GM12878 (cell line): Measurements from ENCODE around the gene TMEM39B. TPM values are rescaled to one million over a fixed set of nuclear protein-coding genes. Genes with fewer than 3 reads are reported as not detected.

Source experiments
- ATAC-seq: fragments of 200-7000 bp; cut with Tn5 transposase; 3 replicates; pipeline ENCODE4 v1.9.1; 2020; ENCODE audit warnings: mild to moderate bottlenecking, moderate library complexity
- BruUV-seq: library from RNA; stranded (reverse); fragments of 400-500 nt; replicated peaks from 2 replicates; lab custom pipeline; 2021; lab: Mats Ljungman, UMichigan
- CTCF ChIA-PET: fragments of 300-600 bp; sonication (Branson Sonifier 250); formaldehyde crosslinking; extraction: SDS; loops from one replicate; lab custom pipeline; 2021; ENCODE audit warnings: inconsistent platforms; lab: Yijun Ruan, JAX
- POLR2A ChIA-PET: fragments of 350-600 bp; formaldehyde crosslinking; extraction: SDS; loops from one replicate; lab custom pipeline; 2021; ENCODE audit warnings: inconsistent platforms; lab: Charles Lee
- RAD21 ChIA-PET: fragments of 300-600 bp; sonication (Branson Sonifier 250); formaldehyde crosslinking; loops from one replicate; lab custom pipeline; 2023; ENCODE audit warnings: antibody characterized with exemption; ENCODE audit not compliant: unreplicated experiment; lab: Charles Lee
- SMC1A ChIA-PET: fragments of 300-600 bp; sonication (Branson Sonifier 250); formaldehyde crosslinking; loops from one replicate; lab custom pipeline; 2023; ENCODE audit not compliant: unreplicated experiment, uncharacterized antibody; lab: Charles Lee
- DNase-seq: peaks from one replicate; pipeline ENCODE4 v3.0.0-alpha.2; 2011; ENCODE audit warnings: low read depth, low spot score
- FAIRE-seq: peaks from 3 replicates; lab custom pipeline; 2011; peaks lifted over from hg19 to GRCh38; lab: Jason Lieb, UNC
- H2AFZ ChIP-seq: 2 replicates; pipeline ENCODE4 v1.6.0; 2011; ENCODE audit warnings: low read depth, low read length, control low read depth; ENCODE audit not compliant: control insufficient read depth
- H3K27ac ChIP-seq: 2 replicates; pipeline ENCODE4 v1.5.1; 2011; ENCODE audit warnings: control low read depth; ENCODE audit not compliant: control insufficient read depth, insufficient read depth
- H3K27me3 ChIP-seq, 2 experiments: replicated peaks in 1 of 2; 2 replicates each; pipeline versions ENCODE4 v1.6.0 to v1.6.1; 2011; ENCODE audit warnings: low read length in 1 of 2; ENCODE audit not compliant: control insufficient read depth in 2 of 2, insufficient read depth in 2 of 2
- H3K36me3 ChIP-seq, 2 experiments: 2 replicates each; pipeline ENCODE4 v1.5.1; 2011; ENCODE audit warnings: low read length in 1 of 2; ENCODE audit not compliant: control insufficient read depth in 2 of 2, insufficient read depth in 2 of 2
- H3K4me1 ChIP-seq: 2 replicates; pipeline ENCODE4 v1.6.1; 2011; ENCODE audit warnings: mild to moderate bottlenecking, low read length, moderate library complexity, mixed read lengths; ENCODE audit not compliant: control insufficient read depth, insufficient read depth
- H3K4me2 ChIP-seq: 2 replicates; pipeline ENCODE4 v1.6.0; 2011; ENCODE audit warnings: control low read depth; ENCODE audit not compliant: control insufficient read depth, insufficient read depth
- H3K4me3 ChIP-seq: fragments of 200-600 bp; sonication (generic); 2 replicates; pipeline ENCODE4 v1.5.1; 2016
- H3K79me2 ChIP-seq: 2 replicates; pipeline ENCODE4 v1.6.0; 2011; ENCODE audit warnings: low read length; ENCODE audit not compliant: control insufficient read depth, insufficient read depth
- H3K9ac ChIP-seq: 2 replicates; pipeline ENCODE4 v1.8.0; 2011; ENCODE audit warnings: low read length, control low read depth, mixed read lengths; ENCODE audit not compliant: control insufficient read depth, insufficient read depth
- H3K9me3 ChIP-seq: replicated peaks from 3 replicates; pipeline ENCODE4 v1.5.1; 2011; ENCODE audit warnings: mild to moderate bottlenecking, low read length; ENCODE audit not compliant: control insufficient read depth, insufficient read depth
- H4K20me1 ChIP-seq: 2 replicates; pipeline ENCODE4 v1.6.0; 2011; ENCODE audit not compliant: control insufficient read depth, insufficient read depth
- CBX3 ChIP-seq: fragments of 200-600 bp; sonication (generic); IDR thresholded peaks from 2 replicates; pipeline ENCODE4 v1.6.1; 2016; ENCODE audit warnings: low read depth, borderline replicate concordance
- CEBPZ ChIP-seq: fragments of 150-350 bp; IDR thresholded peaks from 2 replicates; pipeline ENCODE4 v1.6.1; 2016; ENCODE audit warnings: low read depth, low read length
- FOXM1 ChIP-seq: IDR thresholded peaks from 2 replicates; pipeline ENCODE4 v1.6.1; 2012; ENCODE audit warnings: low read depth, mild to moderate bottlenecking, inconsistent platforms, low read length, moderate library complexity
- KLF5 ChIP-seq: fragments of 450-650 bp; IDR thresholded peaks from 2 replicates; pipeline ENCODE4 v1.6.1; 2014; ENCODE audit warnings: mild to moderate bottlenecking; ENCODE audit not compliant: partially characterized antibody
- NR2F1 ChIP-seq: fragments of 450-650 bp; conservative IDR thresholded peaks from 2 replicates; pipeline ENCODE4 v1.6.1; 2017; ENCODE audit warnings: mild to moderate bottlenecking
- PML ChIP-seq: IDR thresholded peaks from 2 replicates; pipeline ENCODE4 v1.6.1; 2012; ENCODE audit warnings: low read length, inconsistent platforms
- POLR2A ChIP-seq: IDR thresholded peaks from 2 replicates; pipeline ENCODE4 v1.6.1; 2011; ENCODE audit warnings: low read depth, mild to moderate bottlenecking, low read length
- RELA ChIP-seq: fragments of 450-650 bp; IDR thresholded peaks from 2 replicates; pipeline ENCODE4 v1.8.0; 2014; ENCODE audit warnings: borderline replicate concordance; ENCODE audit not compliant: partially characterized antibody
- RFX5 ChIP-seq: IDR thresholded peaks from 2 replicates; pipeline ENCODE4 v1.6.1; 2011; ENCODE audit warnings: low read depth, low read length, improper control_type of control experiment
- WRNIP1 ChIP-seq: IDR thresholded peaks from 2 replicates; pipeline ENCODE4 v1.6.1; 2011; ENCODE audit warnings: low read depth, low read length, improper control_type of control experiment, borderline replicate concordance
- ZBTB40 ChIP-seq: fragments of 450-650 bp; IDR thresholded peaks from 2 replicates; pipeline ENCODE4 v1.6.1; 2016; ENCODE audit warnings: mild to moderate bottlenecking, moderate library complexity, borderline replicate concordance
- WGBS: methylation state at CpG from one replicate; pipeline ENCODE4 v1.1.6; 2016; ENCODE audit warnings: low lambda C conversion rate; ENCODE audit not compliant: insufficient replicate concordance, insufficient coverage; ENCODE audit errors: missing lambda C conversion rate; 5-methylcytosine and 5-hydroxymethylcytosine counted together
- in situ Hi-C: fragments of 300-500 bp; cut with MboI; formaldehyde crosslinking; loops from 9 replicates; pipeline ENCODE4 v1.14.3; 2018; ENCODE audit warnings: mixed read lengths
- intact Hi-C: fragments of 100-400 bp; cut with micrococcal nuclease; formaldehyde crosslinking; loops from one replicate; pipeline ENCODE4 v1.14.2; 2022; ENCODE audit not compliant: unreplicated experiment
- polyA plus RNA-seq, 11 experiments: library from polyadenylated mRNA; depleted of rRNA in 4 of 11; unstranded in 6 of 11; stranded (reverse) in 5 of 11; fragments of >200 nt; fragmentation: Nextera tagmentation in 4 of 11; fragmentation: Illumina TruSeq in 1 of 11; extraction: Ambion mirVana in 4 of 11; extraction: Trizol in 1 of 11; gene quantifications; 1 replicate in 1 of 11; 2 replicates in 10 of 11; pipeline versions ENCODE4 v1.2.1 to v1.2.3, GENCODE V29; 2011 to 2016; ENCODE audit warnings: inconsistent platforms in 2 of 11, missing spikeins in 2 of 11, low read depth in 1 of 11
- total RNA-seq, 4 experiments: library from RNA; depleted of rRNA in 3 of 4; stranded (reverse); fragments of >200 nt in 3 of 4; fragmentation: Illumina TruSeq in 1 of 4; extraction: Trizol in 1 of 4; gene quantifications; 2 replicates each; pipeline versions ENCODE4 v1.2.1 to v1.2.3, GENCODE V29; 2013 to 2021
- TF ChIP-seq, protein P1 (sequence below): IDR thresholded peaks from 2 replicates; pipeline ENCODE4 v1.6.1; 2012; ENCODE audit warnings: low read depth, low read length, improper control_type of control experiment
- TF ChIP-seq, protein P2 (sequence below): fragments of 450-650 bp; formaldehyde crosslinking; IDR thresholded peaks from 2 replicates; pipeline ENCODE4 v1.4.0; 2022; ENCODE audit warnings: mild to moderate bottlenecking, moderate library complexity

Gene TMEM39B
- total and polyA plus RNA-seq, 10 of the 15 experiments (the other 5 are each of a cell fraction or from before 2014, with no cell fraction given), result 2.3 to 27.2 (median 12.3) TPM

DNA sequence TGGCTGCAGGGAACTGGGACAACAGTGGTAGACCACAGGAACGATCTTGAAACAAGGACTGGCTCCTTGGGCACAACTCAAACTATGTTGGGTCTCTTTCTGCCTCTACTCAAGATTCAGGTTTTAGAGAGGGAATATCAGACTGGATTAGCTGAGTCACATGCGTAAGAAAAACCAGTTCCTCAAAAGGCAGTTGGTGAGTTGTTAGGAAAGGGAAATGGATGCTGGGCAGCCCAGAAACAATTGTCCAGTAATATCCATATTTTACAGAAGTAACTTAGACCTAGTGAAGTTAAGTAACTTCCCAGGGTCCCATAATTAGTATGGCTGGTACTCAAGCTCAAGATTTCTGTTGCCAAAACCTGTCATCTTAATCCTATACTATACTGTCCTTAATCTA is 27.0 kb upstream of the TMEM39B start:
- POLR2A ChIA-PET, result interaction anchor here (1.0 kb wide), 1 partner anchor 15 kb away, joined by 5 read pairs; no protein-coding TSS in a partner anchor
- TF ChIP-seq RELA (no peak), KLF5 (no peak), NR2F1 (no peak), CEBPZ (no peak), FOXM1 (no peak), CBX3 (no peak), RFX5 (no peak), POLR2A (no peak), ZBTB40 (no peak), PML (no peak), WRNIP1 (no peak)
- TF ChIP-seq, protein P1, sequence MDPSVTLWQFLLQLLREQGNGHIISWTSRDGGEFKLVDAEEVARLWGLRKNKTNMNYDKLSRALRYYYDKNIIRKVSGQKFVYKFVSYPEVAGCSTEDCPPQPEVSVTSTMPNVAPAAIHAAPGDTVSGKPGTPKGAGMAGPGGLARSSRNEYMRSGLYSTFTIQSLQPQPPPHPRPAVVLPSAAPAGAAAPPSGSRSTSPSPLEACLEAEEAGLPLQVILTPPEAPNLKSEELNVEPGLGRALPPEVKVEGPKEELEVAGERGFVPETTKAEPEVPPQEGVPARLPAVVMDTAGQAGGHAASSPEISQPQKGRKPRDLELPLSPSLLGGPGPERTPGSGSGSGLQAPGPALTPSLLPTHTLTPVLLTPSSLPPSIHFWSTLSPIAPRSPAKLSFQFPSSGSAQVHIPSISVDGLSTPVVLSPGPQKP, result no peak
- TF ChIP-seq, protein P2, sequence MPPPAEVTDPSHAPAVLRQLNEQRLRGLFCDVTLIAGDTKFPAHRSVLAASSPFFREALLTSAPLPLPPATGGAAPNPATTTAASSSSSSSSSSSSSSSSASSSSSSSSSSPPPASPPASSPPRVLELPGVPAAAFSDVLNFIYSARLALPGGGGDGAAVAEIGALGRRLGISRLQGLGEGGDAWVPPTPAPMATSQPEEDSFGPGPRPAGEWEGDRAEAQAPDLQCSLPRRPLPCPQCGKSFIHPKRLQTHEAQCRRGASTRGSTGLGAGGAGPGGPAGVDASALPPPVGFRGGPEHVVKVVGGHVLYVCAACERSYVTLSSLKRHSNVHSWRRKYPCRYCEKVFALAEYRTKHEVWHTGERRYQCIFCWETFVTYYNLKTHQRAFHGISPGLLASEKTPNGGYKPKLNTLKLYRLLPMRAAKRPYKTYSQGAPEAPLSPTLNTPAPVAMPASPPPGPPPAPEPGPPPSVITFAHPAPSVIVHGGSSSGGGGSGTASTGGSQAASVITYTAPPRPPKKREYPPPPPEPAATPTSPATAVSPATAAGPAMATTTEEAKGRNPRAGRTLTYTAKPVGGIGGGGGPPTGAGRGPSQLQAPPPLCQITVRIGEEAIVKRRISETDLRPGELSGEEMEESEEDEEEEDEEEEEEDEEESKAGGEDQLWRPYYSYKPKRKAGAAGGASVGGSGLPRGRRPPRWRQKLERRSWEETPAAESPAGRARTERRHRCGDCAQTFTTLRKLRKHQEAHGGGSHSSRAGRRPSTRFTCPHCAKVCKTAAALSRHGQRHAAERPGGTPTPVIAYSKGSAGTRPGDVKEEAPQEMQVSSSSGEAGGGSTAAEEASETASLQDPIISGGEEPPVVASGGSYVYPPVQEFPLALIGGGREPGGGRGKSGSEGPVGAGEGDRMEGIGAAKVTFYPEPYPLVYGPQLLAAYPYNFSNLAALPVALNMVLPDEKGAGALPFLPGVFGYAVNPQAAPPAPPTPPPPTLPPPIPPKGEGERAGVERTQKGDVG (CRISPR knock-in tag), result no peak

More for the DNA sequence above, 27.0 kb upstream of the TMEM39B start:
- H2AFZ ChIP-seq, result no peak overlapping the region
- intact Hi-C loops (no loop called here), in situ Hi-C loops (no loop called here)
- ChIA-PET SMC1A (interaction anchor here (0.6 to 2.1 kb wide), 2 partner anchors 16 to 55 kb away, joined by 3 to 7 read pairs; no protein-coding TSS in a partner anchor), RAD21 (interaction anchor here (0.6 kb wide), 1 partner anchor 16 kb away, joined by 4 read pairs; no protein-coding TSS in a partner anchor), CTCF (no interaction called here)
- H3K9ac ChIP-seq, result no peak overlapping the region
- no peaks in the 10 kb centered on the region for H3K9me3 ChIP-seq
- H3K36me3 ChIP-seq, result peaks cover 18 to 29% of the 10 kb centered on the region in 2 experiments
- no peaks in the 10 kb centered on the region for H3K4me1 ChIP-seq
- DNase-seq (no peak), ATAC-seq (no peak), FAIRE-seq (no peak)
- no peak overlapping the region for H3K4me2 ChIP-seq
- no peak overlapping the region for H3K27ac ChIP-seq
- H3K27me3 ChIP-seq, result no peaks in the 10 kb centered on the region
- no TSS peak for BruUV-seq
- H4K20me1 ChIP-seq, result no peaks in the 10 kb centered on the region
- no peak overlapping the region for H3K4me3 ChIP-seq
- no peaks in the 10 kb centered on the region; the same call in 1 of the 2 replicates for H3K79me2 ChIP-seq
- WGBS, result 100% methylated on average over 2 of the region's 2 CpGs
